Esophagus squamous epithelium (tissue), 5 donors: ENCODE measurements around the gene LGI4. TPM values are rescaled to one million over a fixed set of nuclear protein-coding genes. Genes with fewer than 3 reads are reported as not detected.

Experiments used
- DNase-seq: peaks from one replicate; lab custom pipeline; 2025; lab: John Stamatoyannopoulos, UW
- H3K27ac ChIP-seq, 4 donors: fragments of 200-600 bp; sonication (generic); one replicate each; pipeline ENCODE4 v1.5.1; 2016 to 2019; ENCODE audit warnings: mild to moderate bottlenecking in 1 of 4
- H3K27me3 ChIP-seq, 4 donors: fragments of 200-600 bp; sonication (generic); 1 replicate in 3 of 4; 2 replicates in 1 of 4; pipeline versions ENCODE4 v1.5.1 to v1.6.0; 2017 to 2021; ENCODE audit warnings: antibody characterized with exemption in 1 of 4
- H3K36me3 ChIP-seq, 3 donors: fragments of 200-600 bp; sonication (generic); one replicate each; pipeline ENCODE4 v1.5.1; 2016 to 2019
- H3K4me1 ChIP-seq, 3 donors: fragments of 200-600 bp; sonication (generic); one replicate each; pipeline ENCODE4 v1.5.1; 2017 to 2019
- H3K4me3 ChIP-seq, 4 donors: fragments of 200-600 bp; sonication (generic); 1 replicate in 3 of 4; 2 replicates in 1 of 4; pipeline ENCODE4 v1.5.1; 2016 to 2019; ENCODE audit warnings: mild to moderate bottlenecking in 2 of 4, moderate library complexity in 1 of 4
- H3K9me3 ChIP-seq, 3 donors: fragments of 200-600 bp; sonication (generic); one replicate each; pipeline ENCODE4 v1.5.1; 2016 to 2019
- POLR2A ChIP-seq, 4 donors: fragments of 450-650 bp; IDR thresholded peaks; one replicate each; pipeline ENCODE4 v1.6.1; 2017; ENCODE audit warnings: antibody characterized with exemption in 4 of 4, mild to moderate bottlenecking in 4 of 4, moderate library complexity in 3 of 4
- WGBS, 2 donors: methylation state at CpG; one replicate each; pipeline ENCODE4 v1.1.5; 2018; 5-methylcytosine and 5-hydroxymethylcytosine counted together
- intact Hi-C: fragments of 100-400 bp; cut with DNase I; formaldehyde crosslinking; loops from one replicate; pipeline ENCODE4 v1.15.0; 2022
- total RNA-seq, 4 donors: library from RNA; depleted of rRNA; stranded (reverse); fragments of >200 nt; gene quantifications; one replicate each; pipeline ENCODE4 v1.1.0, GENCODE V29; 2016
- TF ChIP-seq, protein P1 (sequence below), 6 experiments: fragments of 450-650 bp in 4 of 6; fragments of 200-600 bp in 2 of 6; sonication (generic) in 2 of 6; IDR thresholded peaks; one replicate each; pipeline ENCODE4 v1.5.1; 2016 to 2019; ENCODE audit warnings: antibody characterized with exemption in 6 of 6, mild to moderate bottlenecking in 4 of 6, moderate library complexity in 4 of 6
- donor health status: DM: yes; HTN: yes; CAD: no.

The LGI4 gene
- total RNA-seq, 4 donors from 2014 or later = 1.3 to 8.2 (median 1.6) TPM

DNA sequence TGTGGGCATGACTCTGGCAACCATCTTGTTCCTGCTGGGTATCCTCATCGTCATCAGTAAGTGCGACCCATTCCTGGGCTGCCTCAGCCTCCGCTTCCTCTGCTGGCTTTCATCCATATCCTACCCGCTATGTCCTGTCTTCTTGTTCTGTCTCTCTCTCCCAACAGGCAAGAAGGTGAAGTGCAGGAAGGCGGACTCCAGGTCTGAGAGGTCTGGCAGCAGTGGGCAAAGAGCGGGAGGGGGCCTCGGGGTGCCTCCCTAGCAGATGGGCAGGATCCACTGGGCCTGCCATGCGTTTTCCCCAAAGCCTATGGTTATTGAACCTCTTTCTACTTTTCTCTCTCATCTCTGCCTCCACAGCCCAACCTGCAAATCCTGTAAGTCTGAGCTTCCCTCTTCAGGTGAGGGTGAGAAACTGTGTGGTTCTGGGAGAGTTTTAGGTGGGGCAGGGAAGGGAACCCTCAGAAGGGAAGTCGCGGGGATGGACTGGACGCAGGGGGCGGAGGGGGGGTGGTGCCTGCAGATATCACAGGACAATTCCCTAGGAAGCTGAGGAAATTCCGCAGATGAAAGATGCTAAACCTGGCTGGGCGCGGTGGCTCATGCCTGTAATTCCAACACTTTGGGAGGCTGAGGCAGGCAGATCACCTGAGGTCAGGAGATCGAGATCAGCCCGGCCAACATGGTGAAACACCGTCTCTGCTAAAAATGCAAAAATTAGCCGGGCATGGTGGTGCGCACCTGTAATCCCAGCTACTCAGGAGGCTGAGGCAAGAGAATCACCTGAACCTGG, 16.6 kb upstream of the LGI4 start:
- Histone ChIP-seq H3K4me3 (no peak overlapping the region), H3K9me3 (no peaks in the 10 kb centered on the region), H3K4me1 (peaks cover 17 to 34% (median 26%) of the 10 kb centered on the region in 3 donors), H3K27ac (no peak overlapping the region), H3K36me3 (no peaks in the 10 kb centered on the region), H3K27me3 (peaks cover 0 to 35% (median 3%) of the 10 kb centered on the region in 4 donors)
- intact Hi-C loops = no loop called here
- 84 to 85% methylated on average over 16 to 17 of the region's 20 CpGs for WGBS, 2 donors
- TF ChIP-seq, protein P1, sequence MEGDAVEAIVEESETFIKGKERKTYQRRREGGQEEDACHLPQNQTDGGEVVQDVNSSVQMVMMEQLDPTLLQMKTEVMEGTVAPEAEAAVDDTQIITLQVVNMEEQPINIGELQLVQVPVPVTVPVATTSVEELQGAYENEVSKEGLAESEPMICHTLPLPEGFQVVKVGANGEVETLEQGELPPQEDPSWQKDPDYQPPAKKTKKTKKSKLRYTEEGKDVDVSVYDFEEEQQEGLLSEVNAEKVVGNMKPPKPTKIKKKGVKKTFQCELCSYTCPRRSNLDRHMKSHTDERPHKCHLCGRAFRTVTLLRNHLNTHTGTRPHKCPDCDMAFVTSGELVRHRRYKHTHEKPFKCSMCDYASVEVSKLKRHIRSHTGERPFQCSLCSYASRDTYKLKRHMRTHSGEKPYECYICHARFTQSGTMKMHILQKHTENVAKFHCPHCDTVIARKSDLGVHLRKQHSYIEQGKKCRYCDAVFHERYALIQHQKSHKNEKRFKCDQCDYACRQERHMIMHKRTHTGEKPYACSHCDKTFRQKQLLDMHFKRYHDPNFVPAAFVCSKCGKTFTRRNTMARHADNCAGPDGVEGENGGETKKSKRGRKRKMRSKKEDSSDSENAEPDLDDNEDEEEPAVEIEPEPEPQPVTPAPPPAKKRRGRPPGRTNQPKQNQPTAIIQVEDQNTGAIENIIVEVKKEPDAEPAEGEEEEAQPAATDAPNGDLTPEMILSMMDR (IDR thresholded peaks at IDR 0.05) = peak in 1 of 6 experiments; percentile 4
- TF ChIP-seq POLR2A (IDR thresholded peaks at IDR 0.05) = no peak
- DNase-seq = no peak

DNA sequence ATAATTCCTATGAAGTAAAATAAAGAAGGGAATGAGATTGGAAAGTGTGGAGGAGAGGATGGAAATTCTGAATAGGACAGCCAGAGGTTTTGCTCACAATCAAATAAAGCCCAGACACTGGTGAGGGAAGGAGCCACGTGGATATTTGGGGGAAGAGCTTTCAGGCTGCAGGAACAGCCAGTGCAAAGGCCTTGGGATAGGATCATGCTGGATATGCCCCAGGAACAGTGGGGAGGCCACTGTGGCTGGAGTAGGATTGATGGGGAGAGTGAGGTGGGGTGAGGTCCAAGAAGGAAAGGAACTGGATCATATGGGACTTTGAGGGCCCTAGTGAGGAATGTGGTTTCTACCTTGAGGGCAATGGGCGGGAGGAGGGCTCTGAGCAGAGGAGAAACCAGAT, 15.6 kb upstream of the LGI4 start:
- 70 to 76% methylated on average over 2 of the region's 2 CpGs for WGBS, 2 donors
- H3K4me3 ChIP-seq = no peak overlapping the region
- H3K4me1 ChIP-seq = peaks cover 10 to 24% (median 19%) of the 10 kb centered on the region in 3 donors
- H3K27ac ChIP-seq = no peak overlapping the region
- no peak for TF ChIP-seq POLR2A (IDR thresholded peaks at IDR 0.05)
- TF ChIP-seq, protein P1 (IDR thresholded peaks at IDR 0.05) = no peak
- H3K27me3 ChIP-seq = peaks cover 0 to 30% (median 3%) of the 10 kb centered on the region in 4 donors
- intact Hi-C loops = no loop called here
- H3K9me3 ChIP-seq = no peaks in the 10 kb centered on the region
- DNase-seq = no peak
- H3K36me3 ChIP-seq = no peaks in the 10 kb centered on the region

DNA sequence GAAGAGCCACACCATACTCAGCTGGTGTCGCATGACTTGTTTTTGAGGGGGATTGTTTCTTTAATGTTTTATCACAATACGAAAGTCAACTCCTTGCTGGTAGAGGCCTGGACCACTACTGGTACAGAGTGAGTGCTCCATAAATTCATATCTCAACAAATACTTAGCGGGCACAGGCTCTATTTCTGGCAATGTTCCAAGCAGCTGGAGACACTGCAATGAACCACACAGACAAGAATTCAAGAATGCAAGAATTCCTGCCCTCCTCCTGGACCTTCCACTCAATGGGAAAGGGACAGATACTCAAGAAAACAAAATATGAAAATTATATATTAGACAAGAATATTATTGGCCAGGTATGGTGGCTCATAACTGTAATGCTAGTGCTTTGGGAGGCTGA, 14.6 kb upstream of the LGI4 start:
- WGBS, 2 donors = 76 to 87% methylated on average over 3 of the region's 3 CpGs
- intact Hi-C loops = no loop called here

DNA sequence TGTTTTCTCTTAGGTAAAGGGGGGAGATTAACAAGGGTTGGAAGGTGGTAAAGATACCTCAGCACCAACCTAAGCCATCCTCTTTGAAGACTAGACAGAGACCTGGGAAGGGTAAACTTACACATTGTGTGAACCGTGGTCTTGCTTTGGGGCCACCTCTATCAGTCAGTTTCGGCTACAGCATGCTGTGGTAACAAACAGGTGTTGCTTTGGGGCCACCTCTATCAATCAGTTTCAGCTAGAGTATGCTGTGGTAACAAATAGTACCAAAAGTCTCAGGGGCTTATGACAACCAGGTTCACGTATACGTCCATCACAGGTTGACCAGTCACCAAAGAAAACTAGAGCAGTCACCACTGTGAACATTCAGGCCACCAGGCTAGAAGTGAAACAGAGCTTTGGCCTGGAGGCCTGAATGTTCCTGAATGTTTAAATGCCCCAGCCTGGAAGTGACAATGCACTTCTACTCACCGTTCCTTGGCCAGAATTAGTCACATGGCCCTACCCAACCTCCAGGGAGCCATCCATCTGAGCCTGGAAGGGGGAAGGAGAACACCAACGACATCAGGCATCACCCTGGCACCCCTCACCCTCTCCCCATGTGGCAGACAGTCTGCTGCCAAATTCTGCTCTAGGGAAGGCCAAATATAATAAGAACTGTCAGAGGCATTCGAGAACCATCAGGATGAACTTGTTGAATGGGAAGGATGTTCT, 12.0 kb upstream of the LGI4 start:
- no peaks in the 10 kb centered on the region for H3K9me3 ChIP-seq
- no peaks in the 10 kb centered on the region for H3K36me3 ChIP-seq
- no peak for TF ChIP-seq POLR2A (IDR thresholded peaks at IDR 0.05)
- TF ChIP-seq, protein P1 (IDR thresholded peaks at IDR 0.05) = no peak
- intact Hi-C loops = no loop called here
- H3K4me1 ChIP-seq = peaks cover 14 to 19% (median 19%) of the 10 kb centered on the region in 3 donors
- no peak for DNase-seq
- H3K27ac ChIP-seq = no peak overlapping the region
- no peak overlapping the region for H3K4me3 ChIP-seq
- peaks cover 0 to 43% (median 9%) of the 10 kb centered on the region in 4 donors for H3K27me3 ChIP-seq
- WGBS, 2 donors = 65 to 83% methylated on average over 4 to 5 of the region's 7 CpGs

More for the DNA sequence above, 14.6 kb upstream of the LGI4 start:
- Histone ChIP-seq H3K27me3 (peaks cover 0 to 33% (median 3%) of the 10 kb centered on the region in 4 donors), H3K4me1 (peaks cover 10 to 14% (median 13%) of the 10 kb centered on the region in 3 donors), H3K4me3 (no peak overlapping the region), H3K36me3 (no peaks in the 10 kb centered on the region), H3K9me3 (no peaks in the 10 kb centered on the region), H3K27ac (no peak overlapping the region)
- no peak for DNase-seq
- TF ChIP-seq, protein P1 (IDR thresholded peaks at IDR 0.05) = no peak
- TF ChIP-seq POLR2A (IDR thresholded peaks at IDR 0.05) = no peak
